Fibroblast of skin of right quadriceps (primary cell): ENCODE results near the gene CEBPE.

ENCODE experiments used
- DNase-seq: peaks from one replicate; pipeline ENCODE4 v3.0.0-alpha.2; 2013

Gene CEBPE

DNA sequence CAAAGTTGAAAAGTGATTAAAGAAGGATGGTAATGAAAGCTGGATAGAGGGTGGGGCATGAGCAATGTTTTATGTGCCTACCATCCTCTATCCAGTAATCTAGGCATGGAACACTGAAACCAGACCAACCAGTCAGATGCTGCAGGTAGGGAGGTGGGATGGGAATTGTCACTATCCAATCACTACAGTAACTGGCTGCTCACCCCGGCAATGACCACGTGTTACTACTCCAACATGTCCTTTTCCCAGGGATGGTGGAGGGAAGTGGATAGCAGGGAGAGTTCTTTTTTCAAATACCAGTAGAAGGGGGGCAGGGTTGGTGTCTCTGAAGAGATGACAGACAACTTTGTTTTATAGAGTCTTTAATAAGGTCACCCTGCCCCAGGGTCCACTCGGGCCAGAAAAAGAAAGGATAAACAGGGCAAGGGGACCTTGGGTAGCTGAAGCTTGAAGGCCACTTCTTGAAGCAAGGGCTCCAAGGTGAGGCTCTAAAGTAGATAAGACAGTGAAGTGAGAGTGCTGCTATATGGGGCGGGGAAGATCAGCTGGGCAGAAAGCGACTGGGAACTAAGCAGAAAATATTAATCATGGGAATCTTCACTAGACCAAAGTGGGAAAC lies 47.0 kb downstream of the CEBPE start:
- DNase-seq, result no peak

GRCh38 chr14:23071244-23071920 lies 47.7 kb downstream of the CEBPE start:
- DNase-seq, result peak; percentile 91

GRCh38 chr14:23070262-23071129 lies 48.6 kb downstream of the CEBPE start:
- no peak for DNase-seq

- DNase-seq, result no peak
These were observed 49.6 kb downstream of the CEBPE start for GRCh38 chr14:23069413-23069806.

DNA sequence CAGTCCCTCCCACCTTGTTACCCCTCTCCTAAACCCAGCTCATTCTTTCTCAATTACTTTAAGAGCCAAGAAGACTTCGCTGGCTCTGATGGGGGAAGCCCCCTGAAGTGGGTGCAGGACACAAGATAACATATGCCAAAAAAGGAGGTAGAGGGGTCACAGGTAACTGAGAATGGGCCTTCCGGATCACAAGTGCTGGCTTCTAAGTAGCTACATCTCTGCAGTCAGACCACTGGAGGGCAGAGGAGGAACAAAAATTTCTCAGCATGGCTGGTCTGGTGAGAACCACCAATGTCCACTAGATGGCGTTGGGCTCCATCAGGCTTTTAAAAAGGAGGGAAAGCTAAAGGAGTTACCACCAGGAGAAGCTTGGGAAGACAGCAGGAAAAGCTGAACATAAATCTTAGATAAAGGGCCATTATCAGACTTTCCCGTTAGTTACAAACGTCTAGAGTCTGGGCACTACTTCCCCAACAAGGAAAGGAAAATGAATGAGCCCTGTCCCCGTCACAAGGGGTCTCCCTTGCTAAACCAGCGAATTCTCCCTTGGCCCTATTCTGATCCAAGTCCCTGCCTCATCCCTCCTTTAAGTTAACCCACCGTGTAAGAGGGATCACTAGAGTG lies 50.2 kb downstream of the CEBPE start:
- peak; percentile 91 for DNase-seq

DNA sequence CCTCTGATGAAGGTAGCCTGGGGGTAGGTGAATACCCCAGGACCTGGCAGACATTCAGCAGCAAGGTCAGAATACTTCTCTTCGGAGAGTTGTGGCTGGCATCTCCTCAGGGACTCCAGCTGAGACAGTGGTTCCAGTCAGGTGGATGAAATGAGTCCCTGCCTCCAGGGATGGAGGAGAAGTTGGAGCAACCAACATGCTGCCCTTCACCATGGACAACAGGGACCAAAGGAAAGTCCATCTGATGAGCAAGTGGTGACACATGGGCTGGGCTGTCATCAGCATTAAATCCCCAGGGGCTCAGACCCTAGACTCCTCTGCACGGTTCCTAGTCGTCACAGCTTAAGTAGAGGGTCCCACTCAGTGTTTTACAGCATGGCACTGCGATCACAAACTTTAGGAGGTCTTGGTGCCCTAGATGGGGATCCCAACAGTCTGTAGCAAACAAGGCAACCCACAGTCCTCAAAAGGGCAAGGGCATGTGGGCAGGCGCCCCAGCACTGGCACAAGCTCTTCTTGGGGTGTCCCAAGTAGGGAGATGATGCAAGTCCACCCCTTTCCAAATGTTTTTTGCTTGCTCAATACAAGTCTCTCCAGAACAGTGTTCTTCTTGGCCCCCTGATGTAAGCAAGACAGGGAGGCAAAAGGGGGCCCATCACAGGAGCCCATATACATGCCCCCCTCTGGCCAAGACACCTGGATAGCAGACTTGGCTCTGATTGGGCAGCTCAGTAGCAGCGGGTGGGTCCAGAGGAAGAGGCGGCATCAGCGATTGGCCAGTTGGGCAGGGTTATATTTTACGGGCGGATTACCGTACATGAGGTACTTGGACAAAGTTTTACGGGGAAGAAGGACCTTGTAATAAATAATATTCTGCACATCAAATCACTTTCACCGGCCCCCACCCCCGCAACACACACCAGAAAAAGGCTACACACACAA lies 50.9 kb downstream of the CEBPE start:
- no peak for DNase-seq
